GM21576 (cell line): ENCODE results near the gene VANGL1.

Experiments used
- ATAC-seq: cut with Tn5 transposase; IDR thresholded peaks from one replicate; pipeline ENCODE4 v1.9.1; 2021; ENCODE audit warnings: mild to moderate bottlenecking, moderate library complexity; ENCODE audit not compliant: unreplicated experiment

The VANGL1 gene

DNA sequence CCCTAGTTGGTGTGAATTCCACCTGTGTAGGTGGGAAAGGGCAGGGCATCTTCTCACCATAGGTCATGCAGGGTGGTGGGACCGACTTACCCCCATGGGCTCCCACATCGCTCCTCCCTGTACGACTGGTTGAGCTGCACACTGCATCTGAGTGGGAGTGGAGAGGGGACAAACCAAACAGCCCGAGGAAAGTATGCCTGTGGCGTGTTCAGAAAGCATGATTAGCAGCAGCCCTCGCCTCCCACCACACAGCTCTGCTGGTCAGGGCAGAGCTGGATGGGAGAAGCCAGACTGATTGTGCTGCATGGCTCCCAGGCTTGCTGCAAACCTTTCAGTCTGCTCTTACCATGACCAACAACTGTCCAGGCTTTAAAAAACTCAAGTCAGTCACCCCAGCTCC lies 24.4 kb downstream of the VANGL1 start:
- no peak for ATAC-seq

DNA sequence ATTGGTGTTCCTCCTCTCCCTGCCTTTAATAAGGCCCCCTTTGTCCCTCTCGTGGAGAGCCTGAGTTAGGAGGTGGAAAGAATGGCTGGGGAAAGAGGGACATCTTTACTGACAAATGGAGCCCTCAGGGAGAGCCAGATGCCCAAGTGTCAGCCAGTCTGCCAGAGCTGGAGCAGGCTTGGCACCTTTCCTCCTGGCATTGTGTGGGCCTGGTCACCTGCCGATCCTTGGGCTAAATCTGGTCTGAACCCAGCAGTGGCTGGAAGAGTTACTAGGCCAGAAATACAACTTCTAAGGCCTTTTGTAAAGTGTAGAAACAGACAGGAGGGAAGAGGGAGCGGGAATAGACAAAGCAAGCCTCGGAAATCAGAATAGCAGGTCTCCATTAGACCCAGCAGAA lies 24.9 kb downstream of the VANGL1 start:
- ATAC-seq, result no peak

- no peak for ATAC-seq
Measured at GRCh38 chr1:115668579-115668978, 26.8 kb downstream of the VANGL1 start.

DNA sequence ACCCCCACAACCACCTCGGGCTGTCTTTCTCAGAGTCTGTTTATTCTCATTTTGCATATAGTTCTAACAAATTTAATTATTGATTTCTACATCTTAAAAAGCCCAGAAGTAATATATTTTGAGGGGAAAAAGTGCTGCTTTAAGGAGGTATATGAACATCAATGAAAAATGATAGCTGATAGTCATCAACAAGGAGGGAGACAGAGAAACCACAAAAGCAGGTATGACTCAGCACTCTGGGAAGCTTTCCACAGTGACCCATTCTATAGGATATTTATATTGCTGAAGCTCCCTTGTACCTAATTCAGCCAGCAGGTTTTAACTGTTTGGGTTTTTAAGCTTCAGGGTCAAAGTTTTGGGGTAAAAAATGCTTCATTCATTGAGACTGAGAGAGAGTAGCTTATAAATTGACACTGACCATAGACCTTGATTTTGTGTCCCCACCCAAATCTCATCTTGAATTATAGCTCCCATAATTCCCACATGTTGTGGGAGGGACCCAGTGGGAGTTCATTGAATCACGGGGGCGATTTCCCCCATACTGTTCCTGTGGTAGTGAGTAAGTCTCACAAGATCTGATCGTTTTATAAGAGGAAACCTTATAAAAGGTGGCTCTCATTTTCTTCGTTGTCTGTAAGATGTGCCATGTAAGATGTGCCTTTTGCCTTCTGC lies 27.4 kb downstream of the VANGL1 start:
- no peak for ATAC-seq

GRCh38 chr1:115669886-115670285 lies 28.1 kb downstream of the VANGL1 start:
- no peak for ATAC-seq

GRCh38 chr1:115670476-115671175 lies 28.9 kb downstream of the VANGL1 start:
- ATAC-seq, result no peak

DNA sequence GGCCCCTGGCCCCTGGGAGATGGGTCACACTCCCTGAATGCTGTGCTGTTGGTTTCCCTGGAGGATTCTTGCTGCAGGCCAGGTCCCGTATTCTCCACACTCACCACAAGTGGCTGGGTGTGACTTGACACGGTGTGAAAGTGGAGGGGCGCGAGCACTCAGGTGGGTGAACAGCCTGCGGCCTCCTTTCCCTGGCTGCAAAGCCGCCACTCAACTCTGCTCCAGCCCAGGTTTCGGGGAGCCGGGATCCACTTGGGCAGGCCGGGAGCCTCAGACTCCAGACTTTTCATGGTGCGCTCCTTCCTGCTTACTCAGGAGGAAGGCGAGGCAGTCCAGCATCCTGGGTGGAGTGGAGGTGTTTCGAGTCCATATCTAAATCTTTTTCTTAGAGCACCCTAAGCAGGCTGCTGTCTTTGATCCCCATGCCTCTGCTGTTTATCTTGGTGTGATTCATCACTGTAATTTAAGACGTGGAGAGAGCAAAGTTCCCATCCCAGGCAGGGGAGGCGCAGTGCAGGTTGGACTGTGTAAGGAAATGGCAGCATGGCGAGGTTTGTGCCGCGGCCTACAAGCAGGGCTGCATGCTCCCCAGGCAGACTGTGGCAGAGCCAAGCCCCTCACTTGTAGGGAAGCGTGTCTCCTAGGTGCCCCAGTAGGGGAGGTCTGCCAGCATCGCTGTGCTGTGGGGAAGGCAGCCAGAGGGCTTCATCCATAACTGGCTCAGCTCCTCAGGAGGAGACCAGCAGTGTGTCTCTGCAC lies 29.6 kb downstream of the VANGL1 start:
- ATAC-seq, result no peak

DNA sequence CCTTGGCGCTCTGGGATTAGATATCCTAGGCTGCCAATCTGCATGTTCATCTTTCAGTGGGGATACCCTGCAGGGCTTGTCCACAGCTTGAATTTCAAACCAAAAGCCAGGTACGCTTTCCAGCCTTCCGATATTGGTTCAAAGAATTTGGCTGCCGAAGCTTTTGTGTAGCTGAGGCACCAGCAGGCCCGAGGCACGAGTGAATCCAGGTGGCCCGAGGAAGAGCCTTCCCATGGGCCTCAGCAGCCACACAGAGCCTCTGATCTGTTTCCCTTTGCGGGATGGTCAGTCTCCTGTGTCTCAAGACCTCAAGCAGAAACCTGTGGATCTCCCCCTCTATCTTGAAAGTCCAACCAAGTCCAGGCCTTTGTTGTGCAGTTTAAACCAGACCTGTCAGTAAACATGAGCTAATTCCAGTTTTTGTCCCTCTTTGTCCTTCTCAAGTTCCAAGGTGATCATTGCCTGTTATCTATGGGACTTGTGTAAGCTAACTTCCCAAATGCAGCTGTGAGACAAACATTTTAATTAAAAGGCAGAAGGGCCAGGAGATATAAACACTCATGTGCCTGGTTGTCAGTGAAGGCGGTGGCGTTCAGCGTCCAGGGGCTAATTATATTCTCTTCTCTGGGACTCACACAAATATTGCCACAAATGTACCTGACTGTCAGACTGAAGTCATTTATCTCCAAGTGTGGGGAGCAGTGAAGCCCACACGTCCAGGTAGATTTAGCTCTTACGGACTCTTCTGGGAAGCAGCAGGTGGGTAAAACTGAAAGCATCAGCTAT lies 30.6 kb downstream of the VANGL1 start:
- ATAC-seq, result no peak

DNA sequence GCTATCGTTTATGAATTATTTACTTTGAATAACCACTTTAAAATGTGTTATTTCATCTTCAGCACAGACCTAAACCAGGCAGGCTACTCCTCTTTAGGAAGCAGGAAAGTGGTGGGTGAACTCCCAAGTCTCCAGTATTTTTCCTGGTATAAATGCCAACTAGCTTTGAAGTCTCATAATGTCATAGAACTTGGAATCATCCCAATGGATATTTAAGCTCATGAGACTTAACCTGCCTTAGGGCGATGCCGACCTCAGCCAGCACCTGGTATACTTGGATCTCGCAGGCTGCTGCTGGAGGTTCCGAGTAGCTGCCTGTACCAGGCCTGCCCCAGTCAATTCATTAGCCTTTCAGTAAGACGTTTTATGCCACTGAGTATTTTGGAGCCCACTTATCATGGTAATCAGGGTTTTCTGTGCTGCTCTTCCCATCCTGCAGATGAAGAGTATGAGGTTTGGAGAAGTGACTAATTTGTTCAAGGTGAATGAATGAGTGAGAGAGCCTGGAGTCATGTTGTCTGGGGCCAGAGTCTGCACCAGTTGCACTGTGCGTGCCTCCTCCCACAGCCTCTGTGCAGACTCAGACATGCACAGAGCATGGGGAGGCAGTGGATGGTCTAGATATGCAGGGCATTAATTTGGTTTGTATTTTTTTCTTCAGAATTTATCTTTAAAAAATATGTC lies 34.9 kb downstream of the VANGL1 start:
- ATAC-seq, result peak; percentile 17

DNA sequence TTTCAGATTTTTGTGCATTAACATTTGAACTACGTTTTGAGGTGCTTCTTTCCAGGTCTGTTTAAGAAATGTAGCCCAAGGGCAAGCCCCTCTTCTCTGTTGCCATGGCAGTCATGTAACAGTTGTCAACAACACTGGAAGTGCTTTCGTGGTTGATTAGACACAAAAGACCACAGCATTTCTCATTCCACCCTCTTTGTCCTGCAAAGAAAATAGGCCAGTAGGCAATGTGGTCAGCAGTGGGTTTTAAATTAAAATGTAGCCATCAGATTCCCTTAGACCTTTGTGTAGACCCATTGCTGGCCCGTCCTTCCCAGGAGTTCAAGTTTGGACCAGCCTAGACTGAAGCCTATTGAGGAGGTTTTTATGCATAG lies 35.4 kb downstream of the VANGL1 start:
- peak; percentile 51 for ATAC-seq

DNA sequence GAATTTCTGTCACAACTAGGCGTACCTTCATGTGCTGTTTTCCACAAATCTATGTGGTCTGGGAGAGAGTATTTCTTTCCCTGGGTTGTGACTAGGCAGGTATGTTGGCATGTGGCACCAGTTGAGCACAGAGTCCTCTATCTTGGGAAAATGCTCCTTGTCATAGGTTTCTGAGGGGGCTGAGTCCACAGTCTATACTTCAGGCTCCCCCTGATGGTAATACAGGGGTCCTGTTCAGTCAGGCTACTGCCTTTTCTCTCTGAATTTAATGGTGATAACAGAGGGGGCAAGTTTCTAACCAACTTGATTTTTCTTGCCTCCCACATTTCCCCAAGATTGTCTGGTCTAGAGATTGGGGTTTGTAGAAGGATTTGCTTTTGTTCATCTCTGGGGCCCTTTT lies 35.8 kb downstream of the VANGL1 start:
- no peak for ATAC-seq

- ATAC-seq, result no peak
Measured at GRCh38 chr1:115678141-115678540, 36.4 kb downstream of the VANGL1 start.

- ATAC-seq, result no peak
Measured at GRCh38 chr1:115679141-115679611, 37.4 kb downstream of the VANGL1 start.

DNA sequence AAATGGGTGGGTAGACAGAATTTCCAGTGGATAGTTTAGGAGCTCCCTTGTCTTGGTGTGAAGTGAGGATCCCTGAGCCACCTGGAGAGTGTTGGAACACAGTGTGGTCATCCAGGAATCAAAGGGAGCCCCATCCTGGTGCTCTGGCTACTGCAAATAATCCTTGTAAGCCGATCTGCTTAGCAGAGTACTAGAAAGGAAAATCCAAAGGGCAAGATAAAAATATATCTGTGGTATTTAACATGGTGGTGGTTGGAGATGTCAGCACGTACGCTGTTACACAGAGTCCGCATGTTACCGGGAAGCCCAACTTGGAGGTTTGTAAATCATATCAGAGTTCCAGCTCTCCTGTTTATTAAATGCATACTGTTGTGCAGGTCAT lies 39.0 kb downstream of the VANGL1 start:
- ATAC-seq, result no peak

DNA sequence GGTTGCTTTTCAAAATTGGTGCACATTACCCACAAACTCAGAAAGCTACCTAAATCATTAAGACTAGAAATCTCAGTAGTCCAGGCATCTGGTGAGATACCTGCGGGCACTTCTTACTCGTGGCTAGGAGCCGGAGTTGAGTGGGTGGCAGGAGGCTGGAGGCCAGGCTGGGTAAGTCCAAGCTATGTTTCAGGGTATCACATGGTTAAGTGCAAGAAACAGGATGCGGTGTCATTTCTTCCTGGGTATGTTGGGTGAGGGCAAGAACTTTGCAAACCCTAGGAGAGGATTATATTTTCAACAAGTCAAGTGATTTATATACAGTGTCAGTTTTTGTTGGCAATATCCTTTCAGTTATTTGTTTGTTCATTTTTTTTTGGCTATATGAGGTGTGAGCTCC lies 41.0 kb downstream of the VANGL1 start:
- no peak for ATAC-seq

GRCh38 chr1:115685029-115685705 lies 43.4 kb downstream of the VANGL1 start:
- ATAC-seq, result no peak

GRCh38 chr1:115687744-115688143 lies 46.0 kb downstream of the VANGL1 start:
- ATAC-seq, result no peak

- ATAC-seq, result no peak
Measured at GRCh38 chr1:115690972-115691371, 49.2 kb downstream of the VANGL1 start.

DNA sequence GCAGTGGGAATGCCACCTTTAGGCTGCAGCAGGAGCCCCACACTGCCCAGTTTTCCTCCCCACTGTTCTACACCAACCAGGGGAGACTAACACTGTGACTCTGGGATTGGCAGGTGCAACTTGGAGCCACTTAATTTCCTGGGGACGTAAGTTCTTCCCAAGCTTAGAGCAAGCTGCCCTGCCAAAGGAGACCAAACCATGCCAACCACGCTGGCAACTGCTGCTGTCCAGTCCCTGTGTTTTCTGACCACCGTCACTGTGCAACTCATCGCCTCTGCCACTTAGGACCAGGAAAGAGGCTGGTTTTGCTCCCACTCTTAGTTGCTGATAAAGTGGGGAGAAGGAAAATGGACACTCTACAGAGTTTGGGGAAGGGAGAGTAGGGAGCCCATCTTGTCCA lies 50.5 kb downstream of the VANGL1 start:
- no peak for ATAC-seq

DNA sequence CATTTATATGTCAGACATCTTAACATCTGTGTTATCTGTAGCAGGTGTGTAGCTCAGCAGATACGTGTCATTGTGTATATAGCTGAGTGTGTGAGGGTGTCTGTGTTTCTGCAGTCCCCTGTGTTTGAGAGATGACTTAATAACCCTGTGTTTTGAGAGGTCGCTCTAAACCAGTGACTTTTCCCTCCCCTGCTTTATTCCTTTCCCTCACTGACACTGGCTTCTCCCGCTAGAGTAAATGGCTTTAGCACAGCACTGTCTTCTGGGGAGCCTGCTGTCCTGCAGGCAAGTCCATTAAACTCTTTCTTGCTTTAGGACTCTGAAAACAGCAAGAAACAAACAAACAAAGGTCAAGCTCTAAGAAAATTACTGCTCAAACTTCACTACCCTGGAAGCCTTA lies 53.0 kb downstream of the VANGL1 start:
- no peak for ATAC-seq
